ENCODE measurements around the gene TSC22D3.

TSC22D3 gene

GRCh38 chrX:107730991-107731766, 44.4 kb downstream of the TSC22D3 start:
- DNase-seq (ENCODE audit: low read depth in 2 of 3, low spot score in 1 of 3): no peak

GRCh38 chrX:107730298-107730655, 45.3 kb downstream of the TSC22D3 start:
- no peak for DNase-seq (ENCODE audit: low read depth in 2 of 3, low spot score in 1 of 3)

- DNase-seq (ENCODE audit: low read depth in 2 of 3, low spot score in 1 of 3): no peak
These were observed 45.9 kb downstream of the TSC22D3 start for GRCh38 chrX:107729558-107730297.

GRCh38 chrX:107728371-107729099, 47.1 kb downstream of the TSC22D3 start:
- no peak for DNase-seq (ENCODE audit: low read depth in 2 of 3, low spot score in 1 of 3)

- DNase-seq (ENCODE audit: low read depth in 2 of 3, low spot score in 1 of 3): no peak
These were observed 48.6 kb downstream of the TSC22D3 start for GRCh38 chrX:107726816-107727534.

- DNase-seq (ENCODE audit: low read depth in 2 of 3, low spot score in 1 of 3): no peak
These were observed 49.6 kb downstream of the TSC22D3 start for GRCh38 chrX:107725761-107726555.

- no peak for DNase-seq (ENCODE audit: low read depth in 2 of 3, low spot score in 1 of 3)
These were observed 50.9 kb downstream of the TSC22D3 start for GRCh38 chrX:107724653-107725052.

GRCh38 chrX:107723511-107723910, 52.1 kb downstream of the TSC22D3 start:
- no peak for DNase-seq (ENCODE audit: low read depth in 2 of 3, low spot score in 1 of 3)

- no peak for DNase-seq (ENCODE audit: low read depth in 2 of 3, low spot score in 1 of 3)
These were observed 53.5 kb downstream of the TSC22D3 start for GRCh38 chrX:107721966-107722707.

- DNase-seq (ENCODE audit: low read depth in 2 of 3, low spot score in 1 of 3): no peak
These were observed 54.3 kb downstream of the TSC22D3 start for GRCh38 chrX:107721318-107721717.

- DNase-seq (ENCODE audit: low read depth in 2 of 3, low spot score in 1 of 3): peak; percentile 41 to 81 (median 45)
These were observed 57.4 kb downstream of the TSC22D3 start for GRCh38 chrX:107718156-107718621.

GRCh38 chrX:107716816-107717700, 58.5 kb downstream of the TSC22D3 start:
- peak; percentile 63 to 73 (median 73) for DNase-seq (ENCODE audit: low read depth in 2 of 3, low spot score in 1 of 3)

GRCh38 chrX:107716118-107716684, 59.4 kb downstream of the TSC22D3 start:
- no peak for DNase-seq (ENCODE audit: low read depth in 2 of 3, low spot score in 1 of 3)

- DNase-seq (ENCODE audit: low read depth in 2 of 3, low spot score in 1 of 3): no peak
These were observed 60.1 kb downstream of the TSC22D3 start for GRCh38 chrX:107715331-107716117.

- no peak for DNase-seq (ENCODE audit: low read depth in 2 of 3, low spot score in 1 of 3)
These were observed 61.2 kb downstream of the TSC22D3 start for GRCh38 chrX:107714206-107714891.

GRCh38 chrX:107713543-107714205, 61.9 kb downstream of the TSC22D3 start:
- no peak for DNase-seq (ENCODE audit: low read depth in 2 of 3, low spot score in 1 of 3)

All from stimulated activated CD4-positive, alpha-beta T cell treated with anti-CD3 and anti-CD28 coated beads, Interleukin-12 subunit alpha, Interleukin-12 subunit beta, amount 100 ng/mL, for 48 hours (primary cell).